ENCODE results near the gene KNSTRN.

The KNSTRN gene

GRCh38 chr15:40418126-40418525 lies 35.6 kb downstream of the KNSTRN start:
- TF ChIP-seq CTCF (IDR thresholded peaks at IDR 0.05; ENCODE audit: borderline replicate concordance, control extremely low read depth, extremely low read depth, insufficient read depth, missing control alignments): no peak
- in situ Hi-C loops (cut with MboI; ENCODE audit: low sequenced_read_pairs, unreplicated experiment): no loop called here
- DNase-seq (ENCODE audit: low spot score): no peak

- no peak for DNase-seq (ENCODE audit: low spot score)
- no peak for TF ChIP-seq CTCF (IDR thresholded peaks at IDR 0.05; ENCODE audit: borderline replicate concordance, control extremely low read depth, extremely low read depth, insufficient read depth, missing control alignments)
- in situ Hi-C loops (cut with MboI; ENCODE audit: low sequenced_read_pairs, unreplicated experiment): loop anchor here (5.0 kb wide), 1 partner anchor 73 kb away; no protein-coding TSS in a partner anchor
These were observed 37.7 kb downstream of the KNSTRN start for GRCh38 chr15:40420071-40420713.

GRCh38 chr15:40420793-40421192 lies 38.3 kb downstream of the KNSTRN start:
- in situ Hi-C loops (cut with MboI; ENCODE audit: low sequenced_read_pairs, unreplicated experiment): loop anchor here (5.0 kb wide), 1 partner anchor 73 kb away; no protein-coding TSS in a partner anchor
- TF ChIP-seq CTCF (IDR thresholded peaks at IDR 0.05; ENCODE audit: borderline replicate concordance, control extremely low read depth, extremely low read depth, insufficient read depth, missing control alignments): no peak
- no peak for DNase-seq (ENCODE audit: low spot score)

GRCh38 chr15:40421246-40422157 lies 39.0 kb downstream of the KNSTRN start:
- peak; percentile 93 for DNase-seq (ENCODE audit: low spot score)
- TF ChIP-seq CTCF (IDR thresholded peaks at IDR 0.05; ENCODE audit: borderline replicate concordance, control extremely low read depth, extremely low read depth, insufficient read depth, missing control alignments): peak; percentile 95
- in situ Hi-C loops (cut with MboI; ENCODE audit: low sequenced_read_pairs, unreplicated experiment): loop anchor here (5.0 kb wide), 1 partner anchor 74 kb away; no protein-coding TSS in a partner anchor

GRCh38 chr15:40424483-40425115 lies 42.1 kb downstream of the KNSTRN start:
- no peak for TF ChIP-seq CTCF (IDR thresholded peaks at IDR 0.05; ENCODE audit: borderline replicate concordance, control extremely low read depth, extremely low read depth, insufficient read depth, missing control alignments)
- DNase-seq (ENCODE audit: low spot score): no peak
- in situ Hi-C loops (cut with MboI; ENCODE audit: low sequenced_read_pairs, unreplicated experiment): loop anchor here (5.0 kb wide), 1 partner anchor 77 kb away; no protein-coding TSS in a partner anchor

GRCh38 chr15:40425681-40426080 lies 43.2 kb downstream of the KNSTRN start:
- in situ Hi-C loops (cut with MboI; ENCODE audit: low sequenced_read_pairs, unreplicated experiment): no loop called here
- no peak for TF ChIP-seq CTCF (IDR thresholded peaks at IDR 0.05; ENCODE audit: borderline replicate concordance, control extremely low read depth, extremely low read depth, insufficient read depth, missing control alignments)
- no peak for DNase-seq (ENCODE audit: low spot score)

Data from GM13976 (cell line).